Kidney epithelial cell (primary cell): ENCODE results near the gene KIDINS220. TPM values are rescaled to one million over a fixed set of nuclear protein-coding genes. Genes with fewer than 3 reads are reported as not detected.
A peak's percentile ranks its signal among the peaks of the same experiment; 100 is the strongest.

Experiments used
- DNase-seq: peaks from one replicate; pipeline ENCODE4 v3.0.0-alpha.2; 2010; ENCODE audit warnings: low read depth
- H3K27me3 ChIP-seq: 2 replicates; pipeline ENCODE4 v1.6.0; 2011; ENCODE audit warnings: low read length; ENCODE audit not compliant: control insufficient read depth, insufficient read depth
- H3K36me3 ChIP-seq: 2 replicates; pipeline ENCODE4 v1.5.1; 2011; ENCODE audit warnings: low read length; ENCODE audit not compliant: control insufficient read depth, insufficient read depth
- H3K4me3 ChIP-seq: 2 replicates; pipeline ENCODE4 v1.5.1; 2011; ENCODE audit warnings: low read depth, mild to moderate bottlenecking, control low read depth, low read length
- total RNA-seq: library from RNA; depleted of rRNA; stranded (reverse); fragments of >200 nt; gene quantifications from 2 replicates; pipeline ENCODE4 v1.2.3, GENCODE V29; 2015
- TF ChIP-seq, protein P1 (sequence below): IDR thresholded peaks from 2 replicates; pipeline ENCODE4 v1.5.1; 2011; ENCODE audit warnings: mild to moderate bottlenecking, moderate library complexity, low read length, control low read depth, inconsistent platforms; ENCODE audit not compliant: insufficient read depth, poor library complexity, severe bottlenecking

Gene KIDINS220
- total RNA-seq, 1 donor from 2014 or later, result 49.1 TPM

DNA sequence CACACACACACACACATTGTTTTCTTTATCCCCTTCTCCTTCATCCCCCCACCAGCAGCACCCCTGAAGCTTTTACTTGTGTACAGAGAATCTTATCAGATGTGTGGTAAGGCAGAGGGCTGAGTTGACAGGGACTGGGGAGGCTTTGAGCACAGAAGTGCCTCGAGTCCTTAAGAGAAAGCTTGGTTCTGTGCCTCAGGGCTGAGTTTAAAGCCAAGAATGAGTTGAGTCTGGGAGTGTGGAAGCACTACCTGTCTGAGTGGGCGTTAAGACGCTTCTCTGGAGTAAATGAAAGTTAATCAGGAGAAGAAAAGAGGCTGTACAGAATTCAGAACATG, 152.9 kb downstream of the KIDINS220 start:
- DNase-seq, result no peak
- Histone ChIP-seq H3K4me3 (peak overlapping the region; percentile 88), H3K36me3 (no peaks in the 10 kb centered on the region), H3K27me3 (no peaks in the 10 kb centered on the region)
- TF ChIP-seq, protein P1, sequence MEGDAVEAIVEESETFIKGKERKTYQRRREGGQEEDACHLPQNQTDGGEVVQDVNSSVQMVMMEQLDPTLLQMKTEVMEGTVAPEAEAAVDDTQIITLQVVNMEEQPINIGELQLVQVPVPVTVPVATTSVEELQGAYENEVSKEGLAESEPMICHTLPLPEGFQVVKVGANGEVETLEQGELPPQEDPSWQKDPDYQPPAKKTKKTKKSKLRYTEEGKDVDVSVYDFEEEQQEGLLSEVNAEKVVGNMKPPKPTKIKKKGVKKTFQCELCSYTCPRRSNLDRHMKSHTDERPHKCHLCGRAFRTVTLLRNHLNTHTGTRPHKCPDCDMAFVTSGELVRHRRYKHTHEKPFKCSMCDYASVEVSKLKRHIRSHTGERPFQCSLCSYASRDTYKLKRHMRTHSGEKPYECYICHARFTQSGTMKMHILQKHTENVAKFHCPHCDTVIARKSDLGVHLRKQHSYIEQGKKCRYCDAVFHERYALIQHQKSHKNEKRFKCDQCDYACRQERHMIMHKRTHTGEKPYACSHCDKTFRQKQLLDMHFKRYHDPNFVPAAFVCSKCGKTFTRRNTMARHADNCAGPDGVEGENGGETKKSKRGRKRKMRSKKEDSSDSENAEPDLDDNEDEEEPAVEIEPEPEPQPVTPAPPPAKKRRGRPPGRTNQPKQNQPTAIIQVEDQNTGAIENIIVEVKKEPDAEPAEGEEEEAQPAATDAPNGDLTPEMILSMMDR, result no peak

DNA sequence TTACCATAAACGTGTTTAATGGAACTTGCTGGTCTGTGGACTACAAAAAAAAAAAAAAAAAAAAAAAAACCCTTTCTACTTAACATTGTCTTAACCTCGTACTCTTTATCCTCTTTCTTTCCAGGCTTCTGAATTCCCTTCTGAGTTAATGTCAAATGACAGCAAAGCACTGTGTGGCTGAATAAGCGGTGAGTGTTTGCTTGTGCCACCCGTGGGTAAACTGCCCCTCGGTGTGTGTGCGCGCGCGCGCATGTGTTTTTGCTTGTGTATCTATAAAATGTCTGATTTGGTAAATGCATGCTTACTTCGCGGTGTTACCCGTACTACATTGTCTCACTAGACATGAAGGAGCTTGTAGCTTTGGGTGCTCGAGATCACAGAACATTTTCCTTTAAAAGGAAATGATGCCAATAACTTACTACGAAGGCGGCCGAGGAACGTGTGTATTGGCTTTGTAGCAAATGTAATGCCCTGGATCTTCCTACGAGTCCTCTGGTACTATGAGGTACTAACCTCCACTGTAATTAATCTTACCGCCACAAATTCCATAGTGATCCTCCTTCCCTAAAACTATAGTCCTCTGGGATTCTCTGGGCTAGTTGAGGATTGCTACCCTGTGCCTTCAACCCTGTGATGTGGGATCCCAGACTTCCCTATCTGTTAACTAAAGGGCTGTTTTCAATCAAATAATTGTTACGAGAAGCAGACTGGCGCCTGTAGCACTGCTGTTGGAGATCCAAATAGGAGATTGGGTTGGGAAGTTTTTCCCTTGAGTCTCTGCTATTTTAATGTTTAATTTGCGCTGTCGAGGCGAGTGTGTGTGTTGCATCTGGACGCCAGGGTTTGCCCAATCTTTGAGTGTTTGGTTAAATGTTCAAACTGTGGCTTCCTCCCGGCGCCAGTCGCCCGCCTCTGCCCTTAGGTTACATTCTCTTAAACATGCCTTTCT, 154.4 kb downstream of the KIDINS220 start:
- no peaks in the 10 kb centered on the region for H3K36me3 ChIP-seq
- TF ChIP-seq, protein P1, result no peak
- no peaks in the 10 kb centered on the region for H3K27me3 ChIP-seq
- no peak for DNase-seq
- peak overlapping the region; percentile 88 for H3K4me3 ChIP-seq

DNA sequence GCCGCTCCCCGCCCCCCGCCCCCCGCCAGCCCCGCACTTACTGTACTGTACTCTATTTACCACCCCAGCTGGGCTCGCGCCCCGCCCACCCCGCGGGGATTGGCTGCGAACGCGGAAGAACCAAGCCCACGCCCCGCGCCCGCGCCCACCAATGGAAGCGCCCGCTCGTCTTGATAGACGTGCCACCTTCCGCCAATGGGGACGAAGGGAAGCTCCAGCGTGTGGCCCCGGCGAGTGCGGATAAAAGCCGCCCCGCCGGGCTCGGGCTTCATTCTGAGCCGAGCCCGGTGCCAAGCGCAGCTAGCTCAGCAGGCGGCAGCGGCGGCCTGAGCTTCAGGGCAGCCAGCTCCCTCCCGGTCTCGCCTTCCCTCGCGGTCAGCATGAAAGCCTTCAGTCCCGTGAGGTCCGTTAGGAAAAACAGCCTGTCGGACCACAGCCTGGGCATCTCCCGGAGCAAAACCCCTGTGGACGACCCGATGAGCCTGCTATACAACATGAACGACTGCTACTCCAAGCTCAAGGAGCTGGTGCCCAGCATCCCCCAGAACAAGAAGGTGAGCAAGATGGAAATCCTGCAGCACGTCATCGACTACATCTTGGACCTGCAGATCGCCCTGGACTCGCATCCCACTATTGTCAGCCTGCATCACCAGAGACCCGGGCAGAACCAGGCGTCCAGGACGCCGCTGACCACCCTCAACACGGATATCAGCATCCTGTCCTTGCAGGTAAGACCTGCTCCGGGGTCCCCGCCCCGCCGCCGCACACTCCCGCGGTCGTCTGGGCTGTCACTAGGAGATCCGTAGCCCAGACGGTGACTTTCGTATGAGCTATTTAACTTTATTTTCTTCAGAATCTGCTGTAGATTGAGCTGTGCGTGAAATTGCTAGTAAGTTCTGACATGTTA, 155.4 kb downstream of the KIDINS220 start, which contains the start of gene ID2:
ID2 (plus strand) TSS at position 271 of the 907 bp plus-strand sequence; CDS start at position 381, 110 bp downstream.
- no peaks in the 10 kb centered on the region for H3K27me3 ChIP-seq
- peak within 1 kb of the TSS; percentile 88 for H3K4me3 ChIP-seq
- H3K36me3 ChIP-seq, result no peaks in the 10 kb centered on the region
- TF ChIP-seq, protein P1, result no peak
- peak; percentile 88 for DNase-seq

DNA sequence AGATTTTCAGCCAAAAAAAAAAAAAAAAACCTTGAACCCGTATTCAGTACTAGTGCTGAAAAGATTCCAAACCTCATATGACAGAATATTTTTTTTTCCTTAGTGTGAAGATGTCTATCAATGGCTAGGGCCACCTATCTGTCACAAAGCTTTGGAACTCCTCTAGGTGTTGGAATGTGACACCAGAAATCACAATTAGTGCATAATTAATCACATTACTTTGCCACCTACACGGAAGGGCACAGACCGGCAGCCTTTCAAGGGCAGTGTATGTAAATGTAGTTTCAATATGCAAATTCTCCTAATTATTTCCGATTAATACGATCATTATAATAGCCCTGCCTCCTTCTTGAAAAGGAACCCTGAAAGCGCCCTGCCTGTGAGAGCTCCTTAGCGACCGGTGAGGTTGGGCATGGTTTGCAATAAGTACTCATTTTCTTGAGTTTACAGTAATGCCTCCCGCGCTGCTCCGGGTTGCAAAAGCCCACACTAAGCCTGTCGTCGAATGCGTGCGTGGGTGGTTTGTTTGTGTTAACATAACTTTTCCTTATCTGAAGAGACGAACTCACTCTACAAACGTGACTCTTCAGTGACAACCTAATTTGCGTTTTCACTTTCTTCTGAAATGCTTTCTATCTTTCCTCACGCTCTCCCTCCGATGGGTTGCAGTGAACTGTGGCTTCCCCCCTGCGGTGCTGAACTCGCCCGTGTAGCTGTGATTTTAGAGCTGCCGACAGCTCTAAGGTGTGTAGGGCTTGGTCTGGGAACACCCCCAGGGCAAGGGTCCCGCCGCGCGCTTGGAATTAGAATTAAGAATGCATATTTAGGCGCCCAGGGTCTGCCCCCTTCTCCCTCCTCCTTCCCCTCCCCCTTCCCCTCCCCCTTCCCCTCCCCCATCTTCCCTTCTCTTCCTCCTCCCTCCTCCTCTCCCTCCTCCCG, 156.3 kb downstream of the KIDINS220 start:
- TF ChIP-seq, protein P1, result no peak
- no peak for DNase-seq
- H3K4me3 ChIP-seq, result peak overlapping the region; percentile 27
- H3K36me3 ChIP-seq, result no peaks in the 10 kb centered on the region
- H3K27me3 ChIP-seq, result no peaks in the 10 kb centered on the region
